H9 (cell line): ENCODE measurements around the gene ADAMTSL5. TPM values are rescaled to one million over a fixed set of nuclear protein-coding genes. Genes with fewer than 3 reads are reported as not detected.

Source experiments
- DNase-seq: peaks from one replicate; pipeline ENCODE4 v3.0.0-alpha.2; 2017
- H2AFZ ChIP-seq: one replicate; pipeline ENCODE4 v1.6.1; 2013; ENCODE audit warnings: mild to moderate bottlenecking, low read length, control low read depth, moderate library complexity
- H2AK5ac ChIP-seq: 2 replicates; pipeline ENCODE4 v1.6.1; 2013; ENCODE audit warnings: low read length, control low read depth, mixed read lengths; ENCODE audit not compliant: insufficient read length
- H2BK120ac ChIP-seq: one replicate; pipeline ENCODE4 v1.6.1; 2013; ENCODE audit warnings: low read depth, mild to moderate bottlenecking, low read length, control low read depth, inconsistent platforms; ENCODE audit not compliant: poor library complexity, severe bottlenecking
- H2BK12ac ChIP-seq: 2 replicates; pipeline ENCODE4 v1.6.1; 2013; ENCODE audit warnings: low read length, control low read depth, mixed read lengths, low read depth; ENCODE audit not compliant: insufficient read length
- H2BK15ac ChIP-seq: 2 replicates; pipeline ENCODE4 v1.6.1; 2013; ENCODE audit warnings: low read depth, low read length, control low read depth
- H2BK20ac ChIP-seq: one replicate; pipeline ENCODE4 v1.6.1; 2013; ENCODE audit warnings: low read depth, mild to moderate bottlenecking, low read length, control low read depth, inconsistent platforms; ENCODE audit not compliant: poor library complexity, severe bottlenecking
- H2BK5ac ChIP-seq: 2 replicates; pipeline ENCODE4 v1.6.1; 2013; ENCODE audit warnings: low read length, control low read depth, mixed read lengths; ENCODE audit not compliant: insufficient read length
- H3K14ac ChIP-seq: 2 replicates; pipeline ENCODE4 v1.6.1; 2013; ENCODE audit warnings: low read length, control low read depth; ENCODE audit not compliant: insufficient read depth
- H3K18ac ChIP-seq: 2 replicates; pipeline ENCODE4 v1.6.1; 2013; ENCODE audit warnings: low read depth, mild to moderate bottlenecking, mixed read lengths, low read length, control low read depth; ENCODE audit not compliant: insufficient read length
- H3K23ac ChIP-seq: 2 replicates; pipeline ENCODE4 v1.6.1; 2013; ENCODE audit warnings: low read length, control low read depth, mixed read lengths, low read depth; ENCODE audit not compliant: insufficient read length
- H3K23me2 ChIP-seq: 2 replicates; pipeline ENCODE4 v1.6.1; 2013; ENCODE audit warnings: low read depth, mild to moderate bottlenecking, mixed read lengths, low read length, control low read depth; ENCODE audit not compliant: insufficient read length, poor library complexity, severe bottlenecking
- H3K27ac ChIP-seq: 2 replicates; pipeline ENCODE4 v1.5.1; 2013; ENCODE audit warnings: low read length, control low read depth, mixed read lengths, low read depth; ENCODE audit not compliant: insufficient read length
- H3K27me3 ChIP-seq: 2 replicates; pipeline ENCODE4 v1.6.1; 2013; ENCODE audit warnings: low read length, control low read depth, inconsistent platforms; ENCODE audit not compliant: insufficient read depth
- H3K4ac ChIP-seq: 2 replicates; pipeline ENCODE4 v1.6.1; 2013; ENCODE audit warnings: low read depth, mild to moderate bottlenecking, control low read depth, inconsistent platforms, low read length, moderate library complexity
- H3K4me1 ChIP-seq: 2 replicates; pipeline ENCODE4 v1.6.1; 2013; ENCODE audit warnings: low read length, control low read depth, inconsistent platforms; ENCODE audit not compliant: insufficient read depth
- H3K4me2 ChIP-seq: 2 replicates; pipeline ENCODE4 v1.6.1; 2013; ENCODE audit warnings: low read length, control low read depth, mixed read lengths; ENCODE audit not compliant: insufficient read length, insufficient read depth
- H3K56ac ChIP-seq: 2 replicates; pipeline ENCODE4 v1.6.1; 2013; ENCODE audit warnings: low read depth, mild to moderate bottlenecking, mixed read lengths, low read length, control low read depth; ENCODE audit not compliant: insufficient read length
- H3K79me1 ChIP-seq: 2 replicates; pipeline ENCODE4 v1.6.1; 2013; ENCODE audit warnings: low read depth, mild to moderate bottlenecking, moderate library complexity, low read length, control low read depth, inconsistent platforms; ENCODE audit not compliant: insufficient read depth, poor library complexity, severe bottlenecking
- H3K79me2 ChIP-seq: 2 replicates; pipeline ENCODE4 v1.6.1; 2013; ENCODE audit warnings: low read length, control low read depth, inconsistent platforms; ENCODE audit not compliant: insufficient read depth
- H3K9ac ChIP-seq: 2 replicates; pipeline ENCODE4 v1.6.1; 2013; ENCODE audit warnings: low read length, control low read depth, mixed read lengths; ENCODE audit not compliant: insufficient read length; ENCODE audit errors: extremely low read depth
- H3K9me3 ChIP-seq: one replicate; pipeline ENCODE4 v1.6.1; 2013; ENCODE audit warnings: low read depth, low read length, inconsistent platforms; ENCODE audit not compliant: control insufficient read depth
- H3T11ph ChIP-seq: one replicate; pipeline ENCODE4 v1.6.1; 2013; ENCODE audit warnings: mild to moderate bottlenecking, low read length, control low read depth, inconsistent platforms
- H4K20me1 ChIP-seq: one replicate; pipeline ENCODE4 v1.6.1; 2013; ENCODE audit not compliant: control insufficient read depth, insufficient read length, insufficient read depth
- H4K5ac ChIP-seq: 2 replicates; pipeline ENCODE4 v1.6.1; 2013; ENCODE audit warnings: low read depth, mild to moderate bottlenecking, mixed read lengths, low read length, control low read depth; ENCODE audit not compliant: insufficient read length
- H4K8ac ChIP-seq: replicated peaks from 2 replicates; pipeline ENCODE4 v1.6.1; 2013; ENCODE audit warnings: low read length, control low read depth, mixed read lengths, low read depth; ENCODE audit not compliant: insufficient read length
- H4K91ac ChIP-seq: 2 replicates; pipeline ENCODE4 v1.6.1; 2013; ENCODE audit warnings: low read depth, mild to moderate bottlenecking, moderate library complexity, mixed read lengths, low read length, control low read depth; ENCODE audit not compliant: insufficient read length
- H3K27ac Mint-ChIP-seq, 3 experiments: 2 replicates in 2 of 3; 3 replicates in 1 of 3; pipeline ENCODE4 v1.8.0; 2020 to 2021; ENCODE audit warnings: mixed read lengths in 3 of 3, mild to moderate bottlenecking in 1 of 3, moderate library complexity in 1 of 3
- H3K27me3 Mint-ChIP-seq: 2 replicates; pipeline ENCODE4 v1.8.0; 2021; ENCODE audit warnings: low read depth, mild to moderate bottlenecking, moderate library complexity, mixed read lengths
- H3K36me3 Mint-ChIP-seq, 3 experiments: 2 replicates in 2 of 3; 3 replicates in 1 of 3; pipeline ENCODE4 v1.8.0; 2020 to 2021; ENCODE audit warnings: low read depth in 3 of 3, mixed read lengths in 3 of 3; ENCODE audit not compliant: insufficient read depth in 1 of 3
- H3K4me1 Mint-ChIP-seq, 2 experiments: 2 replicates each; pipeline ENCODE4 v1.8.0; 2020; ENCODE audit warnings: mixed read lengths in 2 of 2
- H3K4me3 Mint-ChIP-seq, 2 experiments: 2 replicates in 1 of 2; 3 replicates in 1 of 2; pipeline ENCODE4 v1.8.0; 2020 to 2021; ENCODE audit warnings: mild to moderate bottlenecking in 2 of 2, mixed read lengths in 2 of 2, moderate library complexity in 1 of 2
- H3K9me3 Mint-ChIP-seq, 2 experiments: 2 replicates in 1 of 2; 3 replicates in 1 of 2; pipeline ENCODE4 v1.8.0; 2020; ENCODE audit warnings: mild to moderate bottlenecking in 2 of 2, mixed read lengths in 2 of 2, moderate library complexity in 1 of 2
- CTCF ChIP-seq: fragments of 200-600 bp; sonication (generic); conservative IDR thresholded peaks from 3 replicates; pipeline ENCODE4 v1.8.0; 2021; ENCODE audit warnings: antibody characterized with exemption, mild to moderate bottlenecking
- WGBS: extraction: QIAGEN DNeasy Blood & Tissue Kit; methylation state at CpG from one replicate; pipeline ENCODE4 v1.1.7; 2013; ENCODE audit warnings: missing lambda C conversion rate, low lambda C conversion rate, mixed read lengths; ENCODE audit not compliant: insufficient read length; ENCODE audit errors: extremely low coverage; 5-methylcytosine and 5-hydroxymethylcytosine counted together
- total RNA-seq: library from RNA; stranded (reverse); gene quantifications from 2 replicates; pipeline ENCODE4 v1.2.1, GENCODE V29; 2021

The ADAMTSL5 gene
- total RNA-seq, 1 experiment from 2014 or later = 1.5 TPM

DNA sequence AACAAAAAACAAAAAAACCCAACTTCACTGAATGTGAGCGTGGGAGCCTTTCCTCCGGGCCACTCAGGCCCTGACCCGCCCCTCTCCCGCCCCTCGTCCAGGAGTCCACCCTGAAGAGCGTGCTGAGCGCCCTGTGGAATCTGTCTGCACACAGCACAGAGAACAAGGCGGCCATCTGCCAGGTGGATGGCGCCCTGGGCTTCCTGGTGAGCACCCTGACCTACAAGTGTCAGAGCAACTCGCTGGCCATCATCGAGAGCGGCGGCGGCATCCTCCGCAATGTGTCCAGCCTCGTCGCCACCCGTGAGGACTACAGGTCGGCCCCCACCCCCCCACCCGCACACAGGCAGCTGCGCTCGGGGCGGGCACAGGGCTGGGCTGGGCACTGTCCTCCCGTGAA lies 51.0 kb downstream of the ADAMTSL5 start:
- peaks cover 75% of the 10 kb centered on the region for H3K27me3 Mint-ChIP-seq

More for the DNA sequence above, 51.0 kb downstream of the ADAMTSL5 start:
- no peak overlapping the region for H3K14ac ChIP-seq
- H2BK12ac ChIP-seq = no peak overlapping the region
- no peak for DNase-seq
- no CpG with 5 or more reads among the region's 24 CpGs for WGBS
- H2BK5ac ChIP-seq = no peak overlapping the region
- H4K5ac ChIP-seq = no peak overlapping the region
- H4K91ac ChIP-seq = no peak overlapping the region
- no peak for TF ChIP-seq CTCF
- H4K8ac ChIP-seq = no peak overlapping the region
- H3K9me3 ChIP-seq = no peaks in the 10 kb centered on the region
- H2AK5ac ChIP-seq = no peak overlapping the region
- H3K9ac ChIP-seq = no peak overlapping the region
- no peaks in the 10 kb centered on the region for H3K79me2 ChIP-seq
- H3K23me2 ChIP-seq = no peaks in the 10 kb centered on the region
- no peak overlapping the region for H2AFZ ChIP-seq
- H4K20me1 ChIP-seq = no peaks in the 10 kb centered on the region
- H3K4ac ChIP-seq = no peak overlapping the region
- peaks cover 3 to 4% of the 10 kb centered on the region in 2 experiments for H3K4me1 Mint-ChIP-seq
- no peak overlapping the region for H2BK15ac ChIP-seq
- H3K27me3 ChIP-seq = peaks cover 25% of the 10 kb centered on the region
- no peak overlapping the region for H3K18ac ChIP-seq
- H3K27ac Mint-ChIP-seq = no peak overlapping the region
- no peak overlapping the region for H2BK120ac ChIP-seq
- no peaks in the 10 kb centered on the region for H3K9me3 Mint-ChIP-seq
- no peaks in the 10 kb centered on the region for H3K79me1 ChIP-seq
- no peak overlapping the region for H3K23ac ChIP-seq
- peaks cover 0 to 13% (median 4%) of the 10 kb centered on the region in 3 experiments; a peak in 2 of 7 replicates for H3K36me3 Mint-ChIP-seq
- no peak overlapping the region for H3K27ac ChIP-seq
- H3K4me1 ChIP-seq = no peaks in the 10 kb centered on the region
- H2BK20ac ChIP-seq = no peak overlapping the region
- H3K56ac ChIP-seq = no peak overlapping the region
- H3T11ph ChIP-seq = no peak overlapping the region
- no peak overlapping the region for H3K4me2 ChIP-seq
- no peak overlapping the region for H3K4me3 Mint-ChIP-seq
